Transverse colon (tissue), 3 donors: ENCODE measurements around the gene LARP7.

Source experiments
- POLR2A ChIP-seq: fragments of 450-650 bp; IDR thresholded peaks from one replicate; pipeline ENCODE4 v1.6.1; 2016; ENCODE audit warnings: antibody characterized with exemption, mild to moderate bottlenecking, moderate library complexity
- TF ChIP-seq, protein P1 (sequence below), 5 experiments: fragments of 200-600 bp in 3 of 5; fragments of 450-650 bp in 2 of 5; sonication (generic) in 3 of 5; IDR thresholded peaks; 1 replicate in 2 of 5; 2 replicates in 3 of 5; pipeline ENCODE4 v1.5.1; 2016 to 2017; ENCODE audit warnings: antibody characterized with exemption in 5 of 5, inconsistent platforms in 3 of 5, mild to moderate bottlenecking in 2 of 5, moderate library complexity in 1 of 5

DNA sequence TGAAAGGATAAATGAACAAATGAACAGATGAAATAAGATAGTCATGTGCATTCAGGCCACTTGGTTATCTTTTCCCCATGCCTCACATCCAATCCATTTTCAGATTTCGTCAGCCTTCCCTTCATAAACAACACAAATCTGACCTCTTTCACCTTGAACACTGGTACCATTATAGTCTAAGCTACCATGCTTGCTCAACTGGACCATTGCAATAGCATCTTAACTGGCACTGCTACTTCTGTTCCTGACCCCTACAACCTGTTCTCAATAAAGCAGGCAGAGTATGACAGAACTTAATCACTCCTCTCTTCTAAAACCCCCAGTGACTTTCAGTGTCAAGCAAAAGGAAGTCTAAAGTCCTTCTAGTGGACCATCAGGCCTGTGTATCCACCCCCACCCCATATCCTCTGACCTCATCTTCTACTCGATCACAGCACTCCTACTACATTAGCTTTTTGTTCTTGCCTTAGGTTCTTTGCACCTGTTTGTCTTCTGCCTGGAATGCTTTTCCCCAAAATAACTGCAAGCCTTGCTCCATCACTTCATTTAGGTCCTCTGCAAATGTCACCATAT lies 40.7 kb downstream of the LARP7 start:
- TF ChIP-seq, protein P1, sequence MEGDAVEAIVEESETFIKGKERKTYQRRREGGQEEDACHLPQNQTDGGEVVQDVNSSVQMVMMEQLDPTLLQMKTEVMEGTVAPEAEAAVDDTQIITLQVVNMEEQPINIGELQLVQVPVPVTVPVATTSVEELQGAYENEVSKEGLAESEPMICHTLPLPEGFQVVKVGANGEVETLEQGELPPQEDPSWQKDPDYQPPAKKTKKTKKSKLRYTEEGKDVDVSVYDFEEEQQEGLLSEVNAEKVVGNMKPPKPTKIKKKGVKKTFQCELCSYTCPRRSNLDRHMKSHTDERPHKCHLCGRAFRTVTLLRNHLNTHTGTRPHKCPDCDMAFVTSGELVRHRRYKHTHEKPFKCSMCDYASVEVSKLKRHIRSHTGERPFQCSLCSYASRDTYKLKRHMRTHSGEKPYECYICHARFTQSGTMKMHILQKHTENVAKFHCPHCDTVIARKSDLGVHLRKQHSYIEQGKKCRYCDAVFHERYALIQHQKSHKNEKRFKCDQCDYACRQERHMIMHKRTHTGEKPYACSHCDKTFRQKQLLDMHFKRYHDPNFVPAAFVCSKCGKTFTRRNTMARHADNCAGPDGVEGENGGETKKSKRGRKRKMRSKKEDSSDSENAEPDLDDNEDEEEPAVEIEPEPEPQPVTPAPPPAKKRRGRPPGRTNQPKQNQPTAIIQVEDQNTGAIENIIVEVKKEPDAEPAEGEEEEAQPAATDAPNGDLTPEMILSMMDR (IDR thresholded peaks at IDR 0.05) = no peak
- TF ChIP-seq POLR2A = no peak
